NCI-H446 treated with DMSO at 0.1 percent for 48 hours (cell line): Measurements from ENCODE around the gene TANGO2.
A peak's percentile ranks its signal among the peaks of the same experiment; 100 is the strongest.

Source experiments
- DNase-seq: peaks from one replicate; lab custom pipeline; 2025; lab: John Stamatoyannopoulos, UW

Gene TANGO2

GRCh38 chr22:20026204-20026908 lies 5.4 kb downstream of the TANGO2 start:
- no peak for DNase-seq

DNA sequence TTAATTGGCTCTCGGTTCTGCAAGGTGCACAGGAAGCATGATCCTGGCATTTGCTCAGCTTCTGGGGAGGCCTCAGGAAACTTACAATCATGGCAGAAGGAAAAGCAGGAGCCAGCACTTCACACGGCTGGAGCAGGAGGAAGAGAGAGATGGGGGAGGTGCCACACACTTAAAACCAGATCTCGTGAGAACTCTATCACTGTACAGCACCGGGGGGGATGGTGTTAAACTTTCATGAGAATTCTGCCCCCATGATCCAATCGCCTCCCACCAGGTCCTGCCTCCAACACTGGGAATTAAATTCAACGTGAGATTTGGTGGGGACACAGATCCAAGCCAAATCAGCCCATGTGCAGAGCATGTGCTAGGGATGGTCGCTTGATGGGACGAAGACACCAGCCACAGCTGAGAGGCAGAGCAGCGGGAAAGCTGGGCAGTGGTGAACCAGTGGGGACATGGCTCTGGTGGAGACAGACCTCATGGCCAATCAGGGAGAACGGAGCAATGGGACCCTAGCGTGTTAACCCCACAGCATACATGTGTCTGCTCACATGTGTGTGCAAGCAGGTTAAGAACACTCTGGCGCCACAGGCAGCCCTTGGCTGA lies 6.2 kb downstream of the TANGO2 start:
- no peak for DNase-seq

- no peak for DNase-seq
Observed at GRCh38 chr22:20027966-20028854, 7.3 kb downstream of the TANGO2 start.

- DNase-seq: no peak
Observed at GRCh38 chr22:20028855-20029549, 8.1 kb downstream of the TANGO2 start.

DNA sequence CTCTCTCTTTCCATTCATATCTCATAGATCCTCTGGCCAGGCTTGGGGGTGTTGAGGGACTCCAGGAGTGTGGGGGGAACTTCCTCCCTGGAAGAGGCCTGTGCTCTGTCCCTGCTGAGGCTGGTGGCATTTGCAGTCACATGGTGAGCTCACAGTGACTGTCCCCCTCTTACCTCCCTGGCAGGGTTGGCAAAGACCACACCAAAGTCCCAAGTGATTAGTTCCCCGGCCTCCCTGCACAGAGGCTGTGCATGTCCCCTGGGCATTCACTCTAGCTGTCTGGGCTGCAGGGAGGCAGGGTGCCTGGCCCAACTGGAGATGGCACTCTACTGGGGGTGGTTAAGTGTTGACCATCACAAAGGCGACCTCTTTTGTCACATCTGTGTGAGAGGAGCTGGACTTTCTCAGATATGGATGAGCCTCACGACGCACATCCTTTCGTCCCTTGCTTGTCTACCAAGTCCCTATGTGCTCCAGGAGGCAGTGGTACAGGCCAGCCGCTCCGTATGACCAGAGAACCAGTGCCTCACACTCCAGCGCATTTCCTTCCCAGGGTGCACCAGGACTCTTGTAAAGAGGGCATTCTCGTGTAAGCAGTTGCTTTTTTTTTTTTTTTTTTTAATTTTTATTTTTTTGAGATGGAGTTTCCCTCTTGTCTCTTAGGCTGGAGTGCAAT lies 8.8 kb downstream of the TANGO2 start:
- no peak for DNase-seq

GRCh38 chr22:20031732-20032406 lies 11.0 kb downstream of the TANGO2 start:
- DNase-seq: no peak

- no peak for DNase-seq
Observed at GRCh38 chr22:20032407-20032991, 11.6 kb downstream of the TANGO2 start.

GRCh38 chr22:20033045-20033706 lies 12.3 kb downstream of the TANGO2 start:
- no peak for DNase-seq

DNA sequence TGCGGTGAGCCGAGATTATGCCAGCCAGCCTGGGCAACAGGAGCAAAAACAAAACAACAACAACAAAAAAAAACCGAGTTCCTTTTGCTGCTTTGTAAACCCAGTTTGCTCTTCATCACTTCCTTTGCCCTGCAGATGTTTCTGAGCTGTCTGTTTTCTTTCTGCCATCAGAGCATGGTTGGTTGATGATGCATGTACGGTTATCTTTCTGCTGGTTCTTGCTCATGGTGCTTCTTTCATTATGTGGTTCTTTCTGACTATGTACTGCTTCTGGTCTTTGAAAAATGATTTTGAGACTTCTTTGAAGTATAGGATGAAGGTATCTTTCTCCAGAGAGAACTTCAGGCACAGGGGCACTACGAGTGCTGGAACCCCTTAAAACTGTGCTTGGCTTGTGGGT lies 13.2 kb downstream of the TANGO2 start:
- DNase-seq: no peak

GRCh38 chr22:20035375-20036083 lies 14.6 kb downstream of the TANGO2 start:
- DNase-seq: no peak

DNA sequence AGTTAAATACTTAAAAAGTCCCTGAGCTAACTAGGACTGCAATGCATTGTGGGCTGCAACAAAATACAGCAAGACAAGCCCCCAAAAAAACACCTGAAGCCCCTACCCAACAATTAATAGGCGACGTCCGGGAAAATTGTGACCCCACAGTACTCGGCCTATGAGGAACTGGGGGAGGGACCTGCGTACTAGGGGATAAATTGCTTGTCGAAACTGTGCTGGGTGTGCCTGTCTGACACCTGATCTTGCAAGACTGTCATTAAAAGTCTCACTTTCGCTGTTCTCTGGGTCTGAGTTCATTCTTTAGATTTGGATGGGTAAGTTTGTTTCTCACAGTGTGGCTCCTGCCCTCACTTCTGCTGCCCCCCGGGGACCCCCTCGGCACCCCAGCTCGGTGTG lies 15.2 kb downstream of the TANGO2 start:
- no peak for DNase-seq

GRCh38 chr22:20036535-20037392 lies 15.9 kb downstream of the TANGO2 start:
- DNase-seq: no peak

- no peak for DNase-seq
Observed at GRCh38 chr22:20037419-20037818, 16.5 kb downstream of the TANGO2 start.

DNA sequence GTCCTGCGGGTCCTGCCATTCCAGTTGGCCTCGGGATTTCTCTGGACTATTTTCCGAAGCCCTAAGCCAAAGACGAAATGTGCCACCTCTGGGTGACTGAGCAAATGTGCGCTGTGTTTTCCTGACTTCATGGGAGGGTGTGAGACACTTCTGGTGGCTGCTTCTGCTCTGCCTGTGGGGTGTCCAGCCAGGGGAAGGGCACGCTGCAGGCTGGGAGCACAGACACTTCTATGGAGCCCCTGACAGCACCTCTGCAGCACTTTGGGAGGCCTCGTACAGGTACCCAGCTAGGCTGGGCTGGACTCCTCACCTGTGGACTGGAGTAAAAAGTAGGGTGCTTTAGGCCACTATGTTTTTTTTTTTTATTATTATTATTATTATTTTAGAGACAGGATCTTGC lies 17.7 kb downstream of the TANGO2 start:
- no peak for DNase-seq

- peak; percentile 23 for DNase-seq
Observed at GRCh38 chr22:20039683-20040325, 18.9 kb downstream of the TANGO2 start.

DNA sequence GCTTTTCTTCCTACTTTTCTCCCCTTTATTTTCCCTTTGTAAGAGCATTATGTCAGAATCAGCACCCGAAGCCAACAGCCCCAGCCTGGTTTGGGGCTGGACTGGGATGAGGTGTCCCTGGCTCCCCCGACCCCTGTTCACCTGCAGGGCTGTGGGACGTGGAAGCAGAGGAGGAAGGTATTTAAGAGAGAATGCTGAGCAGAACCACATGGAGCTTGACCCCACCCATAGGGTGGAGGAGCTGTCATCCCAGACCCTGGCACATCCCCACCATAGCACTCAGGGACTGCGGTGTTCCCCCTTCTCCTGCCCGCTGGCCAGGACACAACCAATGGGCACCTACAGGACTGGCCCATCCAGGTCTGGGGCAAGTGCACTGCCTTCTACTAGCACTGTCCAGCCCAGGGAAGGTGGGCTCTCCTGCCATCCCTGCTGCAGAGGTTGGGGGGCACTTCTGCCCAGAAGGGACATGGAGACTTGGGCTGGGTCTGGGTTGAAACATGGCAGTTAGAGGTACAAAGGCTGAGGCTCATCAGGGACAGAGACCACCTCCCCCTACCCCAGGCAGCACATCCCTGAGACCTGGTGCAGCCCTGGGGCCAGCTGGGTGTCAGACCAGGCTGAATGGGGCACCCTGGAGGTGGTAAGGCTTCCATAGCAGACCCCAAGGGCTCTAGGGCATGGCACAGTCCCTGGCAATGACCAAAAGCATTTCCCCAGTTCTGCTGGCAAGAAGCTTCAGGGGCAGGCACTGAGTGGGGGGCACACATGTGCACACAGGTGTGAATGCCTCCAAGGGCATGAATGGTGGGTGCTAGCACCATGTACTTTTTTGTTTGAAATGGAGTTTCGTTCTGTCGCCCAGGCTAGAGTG lies 19.7 kb downstream of the TANGO2 start:
- DNase-seq: no peak
